ENCODE results near the gene BEND7. TPM values are rescaled to one million over a fixed set of nuclear protein-coding genes. Genes with fewer than 3 reads are reported as not detected.

BEND7 gene
- total and polyA plus RNA-seq, 9 of the 15 experiments (the other 6 are each of a cell fraction or from before 2014, with no cell fraction given), result 1.3 to 11.4 (median 5.2) TPM

DNA sequence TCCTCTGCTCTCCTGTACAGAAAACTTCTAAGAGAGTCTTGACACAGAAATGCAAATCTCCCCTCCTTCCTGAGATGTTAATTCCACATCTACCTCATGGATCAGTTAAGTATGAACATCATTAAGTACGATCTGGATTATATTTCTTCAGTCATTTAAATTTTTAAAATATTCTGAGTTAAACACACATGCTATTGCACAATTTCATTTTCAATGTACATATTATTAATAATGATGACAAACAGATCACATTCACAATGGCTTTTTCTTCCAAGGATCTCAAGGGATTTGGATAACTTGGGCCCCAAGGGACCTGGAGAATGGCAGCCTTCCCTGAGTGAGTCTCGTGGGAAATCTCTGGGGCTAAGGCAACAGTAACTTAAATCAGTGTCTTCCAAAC, 16.2 kb downstream of the BEND7 start:
- WGBS (ENCODE audit: insufficient coverage, low coverage, missing lambda C conversion rate), result 21% methylated on average over 2 of the region's 2 CpGs
- Histone ChIP-seq H3K4me1 (replicated peaks in 1 of 2; ENCODE audit: control insufficient read depth in 2 of 2, insufficient read depth in 2 of 2, low read length in 2 of 2) (no peaks in the 10 kb centered on the region), H2AFZ (ENCODE audit: low read depth, low read length) (no peak overlapping the region), H3K4me3 (no peak overlapping the region), H3K9ac (ENCODE audit: insufficient read depth in 1 of 2, low read depth in 2 of 2, low read length in 2 of 2) (no peak overlapping the region), H3K36me3 (ENCODE audit: control insufficient read depth, insufficient read depth, low read length) (no peaks in the 10 kb centered on the region; the same call in 2 of the 3 replicates), H3K79me2 (ENCODE audit: control insufficient read depth, insufficient read depth, low read length) (no peaks in the 10 kb centered on the region), H3K27ac (ENCODE audit: extremely low read depth, low read depth, low read length) (no peak overlapping the region), H4K20me1 (replicated peaks; ENCODE audit: control insufficient read depth, insufficient read depth, low read length) (no peaks in the 10 kb centered on the region), H3K27me3 (ENCODE audit: control insufficient read depth in 2 of 2, insufficient read depth in 2 of 2, low read length in 2 of 2) (peaks cover 0 to 20% of the 10 kb centered on the region in 2 experiments; a peak in 3 of 5 replicates), H3K9me3 (replicated peaks; ENCODE audit: control insufficient read depth, insufficient read depth, low read depth, low read length) (no peaks in the 10 kb centered on the region), H3K9me1 (ENCODE audit: control insufficient read depth, insufficient read depth, low read length) (no peaks in the 10 kb centered on the region), H3K4me2 (ENCODE audit: insufficient read depth, low read length) (no peak overlapping the region)
- FAIRE-seq, result no peak
- BruUV-seq (replicated peaks), result no TSS peak
- no peak for DNase-seq (ENCODE audit: extremely low read depth in 1 of 4, low spot score in 3 of 4)
- peak; percentile 67 for TF ChIP-seq CEBPB (tag; IDR thresholded peaks at IDR 0.05)
- TF ChIP-seq CEBPG (CRISPR knock-in tag; IDR thresholded peaks at IDR 0.05), result no peak
- peak; percentile 55 to 73; a peak in 3 of 4 replicates for TF ChIP-seq CEBPG (tag; conservative IDR thresholded peaks at IDR 0.05 in 1 of 2, IDR thresholded peaks at IDR 0.05 in 1 of 2)
- no peak for TF ChIP-seq CCAR2 (IDR thresholded peaks at IDR 0.05; ENCODE audit: low read depth, low read length)
- in situ Hi-C loops (cut with MboI) (loop anchor here (10.0 kb wide), 1 partner anchor 138 kb away; no protein-coding TSS in a partner anchor), intact Hi-C loops (cut with micrococcal nuclease) (no loop called here)
- no peak for ATAC-seq
- ChIA-PET POLR2A (no interaction called here), CTCF (ENCODE audit: low intra/inter-chr PET ratio) (no interaction called here)

DNA sequence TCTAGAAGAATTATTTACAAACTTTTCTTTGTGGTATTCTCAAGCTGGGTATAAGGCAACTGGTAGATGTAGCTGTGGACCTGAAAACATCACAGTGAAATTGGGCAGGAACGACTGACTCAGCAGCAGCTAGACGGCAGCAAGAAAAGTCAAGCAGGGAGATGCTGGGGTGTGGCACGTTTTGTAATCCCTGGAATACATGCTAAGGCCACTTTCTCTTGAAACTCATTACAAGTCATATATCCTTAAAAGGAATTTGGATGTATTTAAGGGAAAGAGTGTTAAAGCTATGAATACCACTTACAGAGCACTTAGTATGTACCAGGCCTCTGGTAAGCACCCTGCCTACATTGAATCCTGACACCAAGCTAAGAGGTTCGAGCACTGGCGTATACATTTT, 17.4 kb downstream of the BEND7 start:
- ChIA-PET CTCF (ENCODE audit: low intra/inter-chr PET ratio) (no interaction called here), POLR2A (interaction anchor here (0.8 kb wide), 1 partner anchor 9 kb away, joined by 3 read pairs; no protein-coding TSS in a partner anchor)
- Histone ChIP-seq H3K27ac (ENCODE audit: extremely low read depth, low read depth, low read length) (no peak overlapping the region), H3K9me3 (replicated peaks; ENCODE audit: control insufficient read depth, insufficient read depth, low read depth, low read length) (no peaks in the 10 kb centered on the region), H3K9ac (ENCODE audit: insufficient read depth in 1 of 2, low read depth in 2 of 2, low read length in 2 of 2) (no peak overlapping the region), H3K9me1 (ENCODE audit: control insufficient read depth, insufficient read depth, low read length) (no peaks in the 10 kb centered on the region), H3K4me1 (replicated peaks in 1 of 2; ENCODE audit: control insufficient read depth in 2 of 2, insufficient read depth in 2 of 2, low read length in 2 of 2) (no peaks in the 10 kb centered on the region), H2AFZ (ENCODE audit: low read depth, low read length) (no peak overlapping the region), H3K4me3 (no peak overlapping the region), H3K79me2 (ENCODE audit: control insufficient read depth, insufficient read depth, low read length) (no peaks in the 10 kb centered on the region), H4K20me1 (replicated peaks; ENCODE audit: control insufficient read depth, insufficient read depth, low read length) (no peaks in the 10 kb centered on the region), H3K27me3 (ENCODE audit: control insufficient read depth in 2 of 2, insufficient read depth in 2 of 2, low read length in 2 of 2) (peaks cover 0 to 20% of the 10 kb centered on the region in 2 experiments; a peak in 3 of 5 replicates), H3K36me3 (ENCODE audit: control insufficient read depth, insufficient read depth, low read length) (no peaks in the 10 kb centered on the region), H3K4me2 (ENCODE audit: insufficient read depth, low read length) (no peak overlapping the region)
- intact Hi-C loops (cut with micrococcal nuclease), result no loop called here
- FAIRE-seq (peak; percentile 35), ATAC-seq (no peak), DNase-seq (ENCODE audit: extremely low read depth in 1 of 4, low spot score in 3 of 4) (no peak)
- 21% methylated on average over 5 of the region's 5 CpGs for WGBS (ENCODE audit: insufficient coverage, low coverage, missing lambda C conversion rate)
- in situ Hi-C loops (cut with MboI), result loop anchor here (10.0 kb wide), 1 partner anchor 137 kb away; no protein-coding TSS in a partner anchor
- BruUV-seq (replicated peaks), result no TSS peak
- TF ChIP-seq ZNF766 (CRISPR knock-in tag; conservative IDR thresholded peaks at IDR 0.05) (no peak), MECOM (CRISPR knock-in tag; IDR thresholded peaks at IDR 0.05) (no peak), PRPF4 (IDR thresholded peaks at IDR 0.05; ENCODE audit: insufficient read depth, low read depth, low read length, poor library complexity, severe bottlenecking) (no peak), MYNN (IDR thresholded peaks at IDR 0.05) (no peak), MYNN (CRISPR knock-in tag; IDR thresholded peaks at IDR 0.05) (no peak), KDM1A (IDR thresholded peaks at IDR 0.05) (no peak), ZNF76 (CRISPR knock-in tag; IDR thresholded peaks at IDR 0.05; ENCODE audit: borderline replicate concordance) (no peak), RFX5 (IDR thresholded peaks at IDR 0.05; ENCODE audit: low read depth, low read length) (no peak), PCBP2 (IDR thresholded peaks at IDR 0.05; ENCODE audit: low read depth, low read length, poor library complexity, severe bottlenecking) (no peak), ELF4 (CRISPR knock-in tag; IDR thresholded peaks at IDR 0.05) (no peak)
- TF ChIP-seq, protein P1, sequence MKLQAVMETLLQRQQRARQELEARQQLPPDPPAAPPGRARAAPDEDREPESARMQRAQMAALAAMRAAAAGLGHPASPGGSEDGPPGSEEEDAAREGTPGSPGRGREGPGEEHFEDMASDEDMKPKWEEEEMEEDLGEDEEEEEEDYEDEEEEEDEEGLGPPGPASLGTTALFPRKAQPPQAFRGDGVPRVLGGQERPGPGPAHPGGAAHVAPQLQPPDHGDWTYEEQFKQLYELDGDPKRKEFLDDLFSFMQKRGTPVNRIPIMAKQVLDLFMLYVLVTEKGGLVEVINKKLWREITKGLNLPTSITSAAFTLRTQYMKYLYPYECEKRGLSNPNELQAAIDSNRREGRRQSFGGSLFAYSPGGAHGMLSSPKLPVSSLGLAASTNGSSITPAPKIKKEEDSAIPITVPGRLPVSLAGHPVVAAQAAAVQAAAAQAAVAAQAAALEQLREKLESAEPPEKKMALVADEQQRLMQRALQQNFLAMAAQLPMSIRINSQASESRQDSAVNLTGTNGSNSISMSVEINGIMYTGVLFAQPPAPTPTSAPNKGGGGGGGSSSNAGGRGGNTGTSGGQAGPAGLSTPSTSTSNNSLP (IDR thresholded peaks at IDR 0.05; ENCODE audit: borderline replicate concordance, low read depth, low read length), result no peak

Measured in K562 (cell line).